Nephron progenitor cell (in vitro differentiated cells): ENCODE measurements around the gene RPS6KA2.

Experiments
- DNase-seq: peaks from one replicate; pipeline ENCODE4 v3.0.0; 2021
- H3K27ac Mint-ChIP-seq: 2 replicates; pipeline ENCODE4 v1.8.0; 2021; ENCODE audit warnings: mild to moderate bottlenecking, moderate library complexity, mixed read lengths
- H3K27me3 Mint-ChIP-seq: 2 replicates; pipeline ENCODE4 v1.8.0; 2021; ENCODE audit warnings: mild to moderate bottlenecking, low read depth, mixed read lengths; ENCODE audit not compliant: poor library complexity
- H3K36me3 Mint-ChIP-seq: 2 replicates; pipeline ENCODE4 v1.8.0; 2021; ENCODE audit warnings: low read depth, mixed read lengths
- H3K4me1 Mint-ChIP-seq: 2 replicates; pipeline ENCODE4 v1.8.0; 2021; ENCODE audit warnings: mixed read lengths
- H3K4me3 Mint-ChIP-seq: 2 replicates; pipeline ENCODE4 v1.8.0; 2021; ENCODE audit warnings: mild to moderate bottlenecking, moderate library complexity, mixed read lengths
- H3K9me3 Mint-ChIP-seq: 2 replicates; pipeline ENCODE4 v1.8.0; 2021; ENCODE audit warnings: mild to moderate bottlenecking, moderate library complexity, mixed read lengths
- CTCF ChIP-seq: fragments of 200-600 bp; sonication (generic); IDR thresholded peaks from 2 replicates; pipeline ENCODE4 v1.5.0; 2021; ENCODE audit warnings: antibody characterized with exemption

The RPS6KA2 gene

GRCh38 chr6:166560222-166560621 is 66.8 kb downstream of the RPS6KA2 start:
- Mint-ChIP-seq H3K36me3 (peaks cover 7% of the 10 kb centered on the region), H3K27ac (no peak overlapping the region), H3K4me3 (no peak overlapping the region), H3K9me3 (peaks cover 21% of the 10 kb centered on the region), H3K27me3 (peaks cover 17% of the 10 kb centered on the region), H3K4me1 (peaks cover 23% of the 10 kb centered on the region)
- no peak for TF ChIP-seq CTCF
- DNase-seq: no peak

- Mint-ChIP-seq H3K27ac (no peak overlapping the region), H3K9me3 (peaks cover 21% of the 10 kb centered on the region), H3K4me1 (peaks cover 18% of the 10 kb centered on the region), H3K27me3 (peaks cover 17% of the 10 kb centered on the region), H3K36me3 (peaks cover 7% of the 10 kb centered on the region), H3K4me3 (no peak overlapping the region)
- no peak for TF ChIP-seq CTCF
- no peak for DNase-seq
Observed at GRCh38 chr6:166559662-166560061, 67.4 kb downstream of the RPS6KA2 start.

DNA sequence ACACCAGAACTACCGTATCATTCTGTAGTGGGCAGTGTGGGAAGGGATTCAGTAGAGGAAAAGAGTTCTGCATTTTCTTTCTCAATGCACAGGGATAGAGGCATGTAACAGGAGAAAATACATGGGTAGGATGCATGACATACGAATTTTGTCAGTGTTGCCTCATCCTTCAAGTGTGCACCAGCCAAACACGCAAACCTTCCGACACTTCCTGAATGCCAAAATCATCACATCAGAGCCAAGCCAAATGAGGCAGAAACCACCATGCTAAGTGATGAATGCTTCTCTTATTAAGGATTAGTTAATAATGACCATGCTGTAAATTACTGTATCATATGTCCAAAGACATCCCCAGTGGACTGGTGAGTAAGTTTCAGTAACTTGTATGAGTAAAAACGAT is 67.8 kb downstream of the RPS6KA2 start:
- TF ChIP-seq CTCF: no peak
- H3K27ac Mint-ChIP-seq: no peak overlapping the region
- H3K27me3 Mint-ChIP-seq: peaks cover 17% of the 10 kb centered on the region
- DNase-seq: no peak
- peaks cover 14% of the 10 kb centered on the region for H3K4me1 Mint-ChIP-seq
- H3K4me3 Mint-ChIP-seq: no peak overlapping the region
- peaks cover 21% of the 10 kb centered on the region for H3K9me3 Mint-ChIP-seq
- H3K36me3 Mint-ChIP-seq: peaks cover 7% of the 10 kb centered on the region

DNA sequence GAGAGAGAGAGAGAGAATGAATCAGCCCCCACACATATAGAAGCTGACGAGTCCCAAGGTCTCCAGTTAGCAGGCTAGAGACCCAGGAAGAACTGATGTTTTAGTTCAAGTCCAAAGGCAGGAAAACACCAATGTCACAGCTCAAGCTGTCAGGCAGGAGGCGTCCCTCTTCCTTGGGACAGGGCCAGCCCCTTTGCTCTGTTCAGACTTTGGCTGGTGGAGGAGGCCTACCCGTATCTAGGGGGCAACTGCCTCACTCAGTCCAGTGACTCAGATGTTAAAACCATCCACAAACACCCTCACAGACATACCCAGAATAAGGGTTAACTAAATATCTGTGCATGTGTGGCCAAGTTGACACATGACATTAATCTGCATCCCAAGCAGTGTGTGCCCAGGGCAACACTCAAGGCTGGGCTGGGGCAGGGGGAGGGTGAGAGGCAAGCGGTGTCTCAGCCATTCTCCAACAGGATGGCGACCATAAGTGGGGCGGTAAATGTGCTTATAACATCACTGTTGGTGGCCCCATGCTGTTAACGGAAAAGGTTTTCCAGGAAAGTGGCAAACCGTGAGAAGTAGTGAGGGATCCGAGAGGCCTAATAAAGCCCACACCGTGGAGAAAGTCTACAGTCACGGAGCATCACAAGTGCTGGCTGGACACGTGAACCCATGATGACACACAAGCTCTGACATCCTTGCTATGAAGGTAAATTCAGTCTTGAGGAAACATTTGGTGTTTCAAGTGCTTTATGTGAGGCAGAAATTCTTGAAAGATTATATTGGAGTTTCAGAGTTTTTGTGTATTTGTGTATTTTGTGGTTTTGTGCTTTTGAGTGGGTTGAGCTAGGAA is 68.7 kb downstream of the RPS6KA2 start:
- Mint-ChIP-seq H3K27me3 (peaks cover 17% of the 10 kb centered on the region), H3K27ac (no peak overlapping the region), H3K9me3 (peaks cover 21% of the 10 kb centered on the region), H3K4me1 (peaks cover 8% of the 10 kb centered on the region), H3K4me3 (no peak overlapping the region), H3K36me3 (peaks cover 7% of the 10 kb centered on the region)
- DNase-seq: no peak
- no peak for TF ChIP-seq CTCF

- no peak for TF ChIP-seq CTCF
- Mint-ChIP-seq H3K36me3 (peaks cover 7% of the 10 kb centered on the region), H3K4me1 (peaks cover 6% of the 10 kb centered on the region), H3K27me3 (peaks cover 24% of the 10 kb centered on the region), H3K27ac (no peak overlapping the region), H3K4me3 (no peak overlapping the region), H3K9me3 (peaks cover 21% of the 10 kb centered on the region)
- DNase-seq: no peak
Observed at GRCh38 chr6:166556863-166557322, 70.2 kb downstream of the RPS6KA2 start.

GRCh38 chr6:166556336-166556735 is 70.7 kb downstream of the RPS6KA2 start:
- H3K36me3 Mint-ChIP-seq: peaks cover 8% of the 10 kb centered on the region
- no peak for DNase-seq
- H3K27me3 Mint-ChIP-seq: peaks cover 22% of the 10 kb centered on the region
- H3K27ac Mint-ChIP-seq: no peak overlapping the region
- H3K9me3 Mint-ChIP-seq: peaks cover 21% of the 10 kb centered on the region
- TF ChIP-seq CTCF: no peak
- H3K4me3 Mint-ChIP-seq: no peak overlapping the region
- H3K4me1 Mint-ChIP-seq: peaks cover under 1% of the 10 kb centered on the region
